SW480 (cell line): ENCODE measurements around the gene CASR.
A peak's percentile ranks its signal among the peaks of the same experiment; 100 is the strongest.

Experiments used
- DNase-seq: peaks from one replicate; pipeline ENCODE4 v3.0.0-alpha.2; 2016; ENCODE audit warnings: low spot score

The CASR gene

GRCh38 chr3:122258757-122259371 is 75.4 kb downstream of the CASR start:
- peak; percentile 64 for DNase-seq

- no peak for DNase-seq
These were observed 76.7 kb downstream of the CASR start for GRCh38 chr3:122260206-122260605.

GRCh38 chr3:122263058-122263457 is 79.6 kb downstream of the CASR start:
- peak; percentile 4 for DNase-seq

- no peak for DNase-seq
These were observed 80.6 kb downstream of the CASR start for GRCh38 chr3:122263974-122264588.

- no peak for DNase-seq
These were observed 82.5 kb downstream of the CASR start for GRCh38 chr3:122265957-122266356.

- no peak for DNase-seq
These were observed 85.0 kb downstream of the CASR start for GRCh38 chr3:122268257-122269024.

GRCh38 chr3:122269045-122269444 is 85.6 kb downstream of the CASR start:
- DNase-seq = no peak

GRCh38 chr3:122271246-122271898 is 87.9 kb downstream of the CASR start:
- peak; percentile 31 for DNase-seq

GRCh38 chr3:122272879-122273278 is 89.4 kb downstream of the CASR start:
- no peak for DNase-seq

GRCh38 chr3:122273498-122273897 is 90.0 kb downstream of the CASR start:
- DNase-seq = no peak

GRCh38 chr3:122281891-122282290 is 98.4 kb downstream of the CASR start:
- DNase-seq = no peak

GRCh38 chr3:122283796-122284445 is 100.5 kb downstream of the CASR start:
- no peak for DNase-seq

- no peak for DNase-seq
These were observed 101.0 kb downstream of the CASR start for GRCh38 chr3:122284486-122284885.

GRCh38 chr3:122294359-122294758 is 110.9 kb downstream of the CASR start:
- DNase-seq = no peak

GRCh38 chr3:122295266-122296062 is 112.0 kb downstream of the CASR start:
- DNase-seq = no peak

- no peak for DNase-seq
These were observed 114.8 kb downstream of the CASR start for GRCh38 chr3:122298239-122298638.

GRCh38 chr3:122299215-122299614 is 115.7 kb downstream of the CASR start:
- DNase-seq = no peak

GRCh38 chr3:122299872-122300460 is 116.5 kb downstream of the CASR start:
- no peak for DNase-seq

- DNase-seq = no peak
These were observed 117.6 kb downstream of the CASR start for GRCh38 chr3:122301063-122301462.

- DNase-seq = no peak
These were observed 122.6 kb downstream of the CASR start for GRCh38 chr3:122305818-122306621.
